ENCODE data around the gene TMEM129.

DNA sequence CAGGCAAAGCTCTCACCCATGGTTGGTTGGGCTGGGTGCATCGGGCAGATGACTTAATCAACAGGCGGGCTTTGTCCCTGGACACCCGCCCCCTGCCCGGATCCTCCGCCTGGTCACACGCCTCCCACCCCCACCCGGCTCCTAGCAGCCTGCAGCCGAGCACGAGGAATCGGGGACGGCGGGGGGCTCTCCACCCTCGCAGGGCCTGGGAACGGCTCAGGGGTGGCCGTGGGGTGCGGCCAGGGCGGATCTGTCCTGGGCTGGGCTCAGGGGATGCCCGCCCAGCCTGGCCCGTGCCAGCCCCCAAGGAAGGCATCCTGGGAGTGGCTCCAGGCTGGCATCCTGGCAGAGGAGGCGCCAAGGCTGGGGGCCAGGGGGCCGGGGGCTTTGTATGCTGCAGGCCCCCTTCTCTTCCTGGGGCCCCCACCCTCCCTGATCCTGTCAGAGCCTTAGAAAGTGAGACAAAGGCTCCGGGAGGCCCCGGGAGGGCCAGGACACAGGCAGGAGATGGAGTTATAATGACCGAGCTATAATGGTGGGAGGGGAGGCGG, 39.5 kb upstream of the TMEM129 start:
- TF ChIP-seq, protein P1, sequence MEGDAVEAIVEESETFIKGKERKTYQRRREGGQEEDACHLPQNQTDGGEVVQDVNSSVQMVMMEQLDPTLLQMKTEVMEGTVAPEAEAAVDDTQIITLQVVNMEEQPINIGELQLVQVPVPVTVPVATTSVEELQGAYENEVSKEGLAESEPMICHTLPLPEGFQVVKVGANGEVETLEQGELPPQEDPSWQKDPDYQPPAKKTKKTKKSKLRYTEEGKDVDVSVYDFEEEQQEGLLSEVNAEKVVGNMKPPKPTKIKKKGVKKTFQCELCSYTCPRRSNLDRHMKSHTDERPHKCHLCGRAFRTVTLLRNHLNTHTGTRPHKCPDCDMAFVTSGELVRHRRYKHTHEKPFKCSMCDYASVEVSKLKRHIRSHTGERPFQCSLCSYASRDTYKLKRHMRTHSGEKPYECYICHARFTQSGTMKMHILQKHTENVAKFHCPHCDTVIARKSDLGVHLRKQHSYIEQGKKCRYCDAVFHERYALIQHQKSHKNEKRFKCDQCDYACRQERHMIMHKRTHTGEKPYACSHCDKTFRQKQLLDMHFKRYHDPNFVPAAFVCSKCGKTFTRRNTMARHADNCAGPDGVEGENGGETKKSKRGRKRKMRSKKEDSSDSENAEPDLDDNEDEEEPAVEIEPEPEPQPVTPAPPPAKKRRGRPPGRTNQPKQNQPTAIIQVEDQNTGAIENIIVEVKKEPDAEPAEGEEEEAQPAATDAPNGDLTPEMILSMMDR (IDR thresholded peaks at IDR 0.05), result no peak
- TF ChIP-seq POLR2A (IDR thresholded peaks at IDR 0.05), result no peak
